A673 (cell line): ENCODE data around the gene MDGA2. TPM values are rescaled to one million over a fixed set of nuclear protein-coding genes. Genes with fewer than 3 reads are reported as not detected.

Experiments
- BruUV-seq: library from RNA; stranded (reverse); fragments of 400-500 nt; replicated peaks from 2 replicates; lab custom pipeline; 2021; lab: Mats Ljungman, UMichigan
- CTCF ChIA-PET: fragments of 300-600 bp; sonication (Branson Sonifier 250); formaldehyde crosslinking; loops from one replicate; lab custom pipeline; 2022; ENCODE audit warnings: antibody characterized with exemption; lab: Charles Lee
- POLR2A ChIA-PET: fragments of 300-600 bp; sonication (Branson Sonifier 250); formaldehyde crosslinking; loops from one replicate; lab custom pipeline; 2022; ENCODE audit warnings: antibody characterized with exemption; ENCODE audit not compliant: low non-redundant PET; lab: Charles Lee
- DNase-seq: peaks from one replicate; pipeline ENCODE4 v3.0.0-alpha.2; 2015; ENCODE audit warnings: low spot score
- H3K27ac ChIP-seq: fragments of 200-600 bp; sonication (generic); 2 replicates; pipeline ENCODE4 v1.5.1; 2016; ENCODE audit warnings: mixed run types, low read depth, mild to moderate bottlenecking, mixed read lengths, antibody characterized with exemption, low read length; ENCODE audit not compliant: poor library complexity, severe bottlenecking
- H3K27me3 ChIP-seq: fragments of 200-600 bp; sonication (generic); replicated peaks from 2 replicates; pipeline ENCODE4 v1.6.1; 2017; ENCODE audit warnings: mixed run types, low read depth, mild to moderate bottlenecking, mixed read lengths, antibody characterized with exemption, low read length; ENCODE audit not compliant: insufficient read depth, poor library complexity
- H3K36me3 ChIP-seq: fragments of 200-600 bp; sonication (generic); 2 replicates; pipeline ENCODE4 v1.6.1; 2016; ENCODE audit warnings: mixed run types, mild to moderate bottlenecking, mixed read lengths, antibody characterized with exemption, low read length; ENCODE audit not compliant: insufficient read depth, poor library complexity, severe bottlenecking
- H3K4me1 ChIP-seq: fragments of 200-600 bp; sonication (generic); 2 replicates; pipeline ENCODE4 v1.6.1; 2017; ENCODE audit warnings: mixed run types, mild to moderate bottlenecking, mixed read lengths, antibody characterized with exemption, low read length; ENCODE audit not compliant: insufficient read depth, poor library complexity, severe bottlenecking
- H3K4me3 ChIP-seq: fragments of 200-600 bp; sonication (generic); 2 replicates; pipeline ENCODE4 v1.5.1; 2016; ENCODE audit warnings: low read depth, mixed run types, mild to moderate bottlenecking, mixed read lengths, low read length; ENCODE audit not compliant: poor library complexity, severe bottlenecking
- H3K9me3 ChIP-seq: fragments of 200-600 bp; sonication (generic); 2 replicates; pipeline ENCODE4 v1.6.1; 2016; ENCODE audit warnings: mixed run types, low read depth, mild to moderate bottlenecking, mixed read lengths, antibody characterized with exemption, low read length; ENCODE audit not compliant: poor library complexity, severe bottlenecking
- EZH2 ChIP-seq: fragments of 200-600 bp; sonication (generic); IDR thresholded peaks from 2 replicates; pipeline ENCODE4 v1.6.1; 2017; ENCODE audit warnings: borderline replicate concordance, low read depth, mild to moderate bottlenecking, mixed read lengths, antibody characterized with exemption, low read length; ENCODE audit not compliant: poor library complexity, severe bottlenecking
- intact Hi-C: fragments of 100-400 bp; cut with micrococcal nuclease; formaldehyde crosslinking; loops from one replicate; pipeline ENCODE4 v1.10.0; 2022; ENCODE audit not compliant: unreplicated experiment
- total RNA-seq: library from RNA; stranded (reverse); gene quantifications from 2 replicates; pipeline ENCODE4 v1.2.3, GENCODE V29; 2021
- TF ChIP-seq, protein P1 (sequence below): fragments of 300-800, 200-600 bp; sonication (generic); conservative IDR thresholded peaks from 2 replicates; pipeline ENCODE4 v1.5.1; 2017; ENCODE audit warnings: low read depth, mild to moderate bottlenecking, antibody characterized with exemption, low read length, moderate library complexity, mixed read lengths

The MDGA2 gene
- total RNA-seq, 1 experiment from 2014 or later, result not detected

DNA sequence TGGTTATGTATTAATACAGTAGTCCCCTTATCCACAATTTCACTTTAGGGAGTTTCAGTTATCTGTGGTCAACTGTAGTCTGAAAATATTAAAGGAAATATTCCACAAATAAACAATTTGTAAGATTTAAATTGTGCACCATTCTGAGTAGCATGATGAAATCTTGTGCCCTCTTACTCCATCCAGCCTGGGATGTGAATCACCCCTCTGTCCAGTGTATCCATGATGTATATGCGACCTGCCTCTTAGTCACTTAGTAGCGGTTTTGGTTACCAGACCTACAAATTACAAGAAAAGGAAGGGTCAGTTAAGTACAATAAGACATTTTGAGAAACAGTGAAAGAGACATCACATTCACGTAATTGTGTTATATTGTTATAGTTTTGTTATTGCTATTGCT is 39.9 kb upstream of the MDGA2 start:
- Histone ChIP-seq H3K9me3 (no peaks in the 10 kb centered on the region), H3K36me3 (no peaks in the 10 kb centered on the region), H3K4me1 (no peaks in the 10 kb centered on the region), H3K27me3 (no peaks in the 10 kb centered on the region), H3K27ac (no peak overlapping the region), H3K4me3 (no peak overlapping the region)
- intact Hi-C loops, result no loop called here
- no peak for TF ChIP-seq EZH2
- TF ChIP-seq, protein P1, sequence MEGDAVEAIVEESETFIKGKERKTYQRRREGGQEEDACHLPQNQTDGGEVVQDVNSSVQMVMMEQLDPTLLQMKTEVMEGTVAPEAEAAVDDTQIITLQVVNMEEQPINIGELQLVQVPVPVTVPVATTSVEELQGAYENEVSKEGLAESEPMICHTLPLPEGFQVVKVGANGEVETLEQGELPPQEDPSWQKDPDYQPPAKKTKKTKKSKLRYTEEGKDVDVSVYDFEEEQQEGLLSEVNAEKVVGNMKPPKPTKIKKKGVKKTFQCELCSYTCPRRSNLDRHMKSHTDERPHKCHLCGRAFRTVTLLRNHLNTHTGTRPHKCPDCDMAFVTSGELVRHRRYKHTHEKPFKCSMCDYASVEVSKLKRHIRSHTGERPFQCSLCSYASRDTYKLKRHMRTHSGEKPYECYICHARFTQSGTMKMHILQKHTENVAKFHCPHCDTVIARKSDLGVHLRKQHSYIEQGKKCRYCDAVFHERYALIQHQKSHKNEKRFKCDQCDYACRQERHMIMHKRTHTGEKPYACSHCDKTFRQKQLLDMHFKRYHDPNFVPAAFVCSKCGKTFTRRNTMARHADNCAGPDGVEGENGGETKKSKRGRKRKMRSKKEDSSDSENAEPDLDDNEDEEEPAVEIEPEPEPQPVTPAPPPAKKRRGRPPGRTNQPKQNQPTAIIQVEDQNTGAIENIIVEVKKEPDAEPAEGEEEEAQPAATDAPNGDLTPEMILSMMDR, result no peak
- POLR2A ChIA-PET, result no interaction called here
- DNase-seq, result no peak
- BruUV-seq, result no TSS peak
- CTCF ChIA-PET, result no interaction called here

DNA sequence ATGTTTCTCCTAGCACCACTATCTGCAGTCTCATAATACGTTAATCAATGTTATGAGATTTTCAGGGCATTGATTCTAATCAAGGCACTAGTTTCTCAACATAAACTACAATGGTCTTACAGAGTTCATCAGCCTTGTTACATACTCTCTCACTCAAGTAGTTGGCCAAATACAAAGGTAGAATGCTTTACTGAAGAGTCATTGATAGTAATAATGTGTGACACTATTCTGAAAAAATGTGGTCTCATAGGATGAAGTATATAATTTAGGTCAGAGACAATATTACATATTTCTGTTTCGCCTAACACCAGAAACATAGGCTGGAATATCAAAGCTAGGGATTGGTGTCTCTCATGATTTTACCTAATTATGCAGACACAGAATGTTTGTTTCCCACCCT is 35.2 kb upstream of the MDGA2 start:
- no peaks in the 10 kb centered on the region for H3K27me3 ChIP-seq
- ChIA-PET POLR2A (no interaction called here), CTCF (no interaction called here)
- no peaks in the 10 kb centered on the region for H3K4me1 ChIP-seq
- no peak for DNase-seq
- H3K27ac ChIP-seq, result no peak overlapping the region
- no peak for TF ChIP-seq EZH2
- TF ChIP-seq, protein P1, result no peak
- intact Hi-C loops, result no loop called here
- H3K9me3 ChIP-seq, result no peaks in the 10 kb centered on the region
- no peak overlapping the region for H3K4me3 ChIP-seq
- H3K36me3 ChIP-seq, result no peaks in the 10 kb centered on the region
- BruUV-seq, result no TSS peak

DNA sequence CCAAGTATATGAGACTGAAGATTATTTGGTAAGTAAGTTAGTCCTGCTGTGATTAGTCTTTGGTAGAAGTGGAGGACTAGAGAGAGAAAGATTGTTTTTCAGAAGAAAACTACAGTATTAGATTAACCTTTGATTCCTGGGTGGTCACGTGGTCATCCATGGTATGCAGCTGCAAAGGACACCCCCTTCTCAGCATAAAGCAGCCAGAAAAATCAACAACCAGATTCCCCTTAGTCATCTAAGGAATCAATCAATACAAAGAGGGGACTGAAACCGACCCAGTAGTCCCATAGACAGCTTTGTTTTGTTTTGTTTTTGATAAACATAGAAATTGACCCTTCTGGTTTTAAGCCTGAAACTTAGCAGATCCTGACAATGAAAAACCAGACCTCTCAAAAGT is 30.3 kb upstream of the MDGA2 start:
- DNase-seq, result no peak
- ChIA-PET CTCF (no interaction called here), POLR2A (no interaction called here)
- Histone ChIP-seq H3K36me3 (no peaks in the 10 kb centered on the region), H3K27ac (no peak overlapping the region), H3K9me3 (no peaks in the 10 kb centered on the region), H3K27me3 (no peaks in the 10 kb centered on the region), H3K4me1 (no peaks in the 10 kb centered on the region), H3K4me3 (no peak overlapping the region)
- TF ChIP-seq, protein P1, result no peak
- TF ChIP-seq EZH2, result no peak
- BruUV-seq, result no TSS peak
- intact Hi-C loops, result no loop called here
